Fibroblast of peridontal ligament (primary cell): ENCODE results near the gene OGN.

Experiments
- DNase-seq: peaks from one replicate; pipeline ENCODE4 v3.0.0-alpha.2; 2010; ENCODE audit errors: extremely low read depth

Gene OGN

GRCh38 chr9:92349771-92350739 is 54.3 kb downstream of the OGN start:
- peak; percentile 96 for DNase-seq

DNA sequence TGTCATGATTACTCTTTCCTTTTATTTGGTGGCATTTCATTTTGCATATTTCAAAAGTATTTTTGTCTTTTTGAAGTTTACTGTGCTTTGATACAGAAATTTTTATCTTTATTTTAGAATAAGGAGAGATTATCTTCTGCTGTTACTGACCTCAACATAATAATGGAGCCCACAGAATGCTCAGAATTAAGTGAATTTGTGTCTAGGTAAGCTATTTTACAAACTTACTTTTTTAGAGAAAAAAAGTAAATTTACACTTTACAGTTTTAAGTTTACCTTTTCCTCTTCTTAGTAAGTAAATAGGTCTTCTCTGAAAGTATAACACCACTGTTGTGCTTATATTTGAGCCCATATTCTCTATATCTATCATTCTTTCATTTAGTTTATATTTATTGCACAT is 58.8 kb downstream of the OGN start:
- DNase-seq: no peak

DNA sequence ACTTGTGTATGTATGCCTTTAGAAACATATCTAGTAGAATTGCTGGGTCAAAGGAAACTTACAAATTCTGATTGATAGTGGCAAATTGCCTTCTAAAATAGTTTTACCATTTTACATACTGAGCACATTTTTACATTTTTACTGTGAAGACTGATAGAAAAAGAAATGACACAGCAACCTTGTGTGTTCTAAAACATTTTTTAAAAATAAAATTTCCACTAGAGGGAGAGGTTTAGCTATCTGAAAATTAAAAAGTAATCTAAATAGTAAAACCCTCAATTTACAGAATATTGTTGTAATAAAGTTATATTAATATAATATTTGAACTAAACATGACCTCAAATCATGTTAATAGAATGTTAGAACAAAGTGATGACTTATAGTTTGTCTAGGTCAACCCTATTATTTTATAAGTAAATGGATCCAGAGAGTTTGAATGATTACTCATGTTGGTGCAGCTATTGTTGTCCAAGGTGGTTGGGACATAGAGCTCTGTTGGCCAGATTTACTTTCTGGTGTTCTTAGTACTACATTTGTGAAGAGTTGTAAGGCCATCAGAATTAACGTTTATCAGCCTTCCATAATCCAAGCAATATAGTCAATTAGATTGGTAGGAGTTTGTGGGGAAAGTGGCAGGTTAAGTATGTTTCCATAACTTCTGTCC is 61.4 kb downstream of the OGN start:
- peak; percentile 67 for DNase-seq

- DNase-seq: no peak
These were observed 62.8 kb downstream of the OGN start for GRCh38 chr9:92341578-92341977.

GRCh38 chr9:92333282-92333634 is 71.1 kb downstream of the OGN start:
- DNase-seq: no peak
